Uterus (tissue), 4 donors: ENCODE data around the gene DNAH1. TPM values are rescaled to one million over a fixed set of nuclear protein-coding genes. Genes with fewer than 3 reads are reported as not detected.

Source experiments
- DNase-seq, 2 donors: peaks; one replicate each; pipeline ENCODE4 v3.0.0-alpha.2; 2019 to 2020
- H3K27ac ChIP-seq, 2 donors: fragments of 200-600 bp; sonication (generic); 1 replicate in 1 of 2; 2 replicates in 1 of 2; pipeline ENCODE4 v1.5.1; 2016 to 2018
- H3K27me3 ChIP-seq, 2 donors: fragments of 200-600 bp; sonication (generic); one replicate each; pipeline ENCODE4 v1.5.1; 2018 to 2019; ENCODE audit warnings: control low read depth in 1 of 2
- H3K36me3 ChIP-seq, 2 donors: fragments of 200-600 bp; sonication (generic); one replicate each; pipeline ENCODE4 v1.5.1; 2019; ENCODE audit warnings: control low read depth in 1 of 2
- H3K4me1 ChIP-seq, 2 donors: fragments of 200-600 bp; sonication (generic); one replicate each; pipeline ENCODE4 v1.5.1; 2018 to 2019; ENCODE audit warnings: control low read depth in 1 of 2
- H3K4me3 ChIP-seq, 2 donors: fragments of 200-600 bp; sonication (generic); 1 replicate in 1 of 2; 2 replicates in 1 of 2; pipeline ENCODE4 v1.5.1; 2018 to 2019; ENCODE audit warnings: mild to moderate bottlenecking in 1 of 2
- H3K9me3 ChIP-seq, 2 donors: fragments of 200-600 bp; sonication (generic); one replicate each; pipeline ENCODE4 v1.5.1; 2019; ENCODE audit warnings: control low read depth in 1 of 2
- POLR2A ChIP-seq, 2 donors: fragments of 450-650 bp; IDR thresholded peaks; one replicate each; pipeline ENCODE4 v1.6.1; 2016; ENCODE audit warnings: antibody characterized with exemption in 2 of 2, mild to moderate bottlenecking in 1 of 2, moderate library complexity in 1 of 2
- intact Hi-C: fragments of 100-400 bp; cut with DNase I; formaldehyde crosslinking; loops from one replicate; pipeline ENCODE4 v1.15.1; 2023; ENCODE audit warnings: low total_unique reads
- total RNA-seq, 4 donors: library from RNA; depleted of rRNA in 3 of 4; stranded (reverse); fragments of >200 nt in 3 of 4; gene quantifications; one replicate each; pipeline versions ENCODE4 v1.1.0 to v1.2.4, GENCODE V29; 2014 to 2023
- TF ChIP-seq, protein P1 (sequence below), 4 experiments: fragments of 200-600 bp in 2 of 4; fragments of 450-650 bp in 2 of 4; sonication (generic) in 2 of 4; IDR thresholded peaks; one replicate each; pipeline ENCODE4 v1.5.1; 2016 to 2019; ENCODE audit warnings: antibody characterized with exemption in 4 of 4, mild to moderate bottlenecking in 2 of 4, moderate library complexity in 1 of 4
- donor health status: DM: yes; HTN: yes; CAD: no.

Gene DNAH1
- total RNA-seq, 4 donors from 2014 or later, result 5.1 to 46.2 (median 11.0) TPM

DNA sequence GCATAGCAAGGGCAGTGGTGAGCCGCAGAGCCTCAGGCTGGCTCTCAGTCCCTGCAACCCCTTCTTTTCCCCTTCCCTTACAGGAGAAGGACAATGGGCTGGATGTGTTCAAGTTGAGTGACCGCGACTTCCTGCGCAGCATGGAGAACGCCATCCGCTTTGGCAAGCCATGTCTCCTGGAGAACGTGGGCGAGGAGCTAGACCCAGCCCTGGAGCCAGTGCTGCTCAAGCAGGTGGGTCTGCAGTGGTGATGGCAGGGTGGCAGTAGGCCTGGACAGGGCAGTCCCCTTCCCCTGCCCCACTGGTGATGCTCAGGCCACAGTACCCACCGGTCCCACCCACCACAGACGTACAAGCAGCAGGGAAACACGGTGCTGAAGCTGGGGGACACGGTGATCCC lies 75.0 kb downstream of the DNAH1 start:
- no peak for DNase-seq
- H3K27me3 ChIP-seq, result no peaks in the 10 kb centered on the region
- no peaks in the 10 kb centered on the region for H3K4me1 ChIP-seq
- H3K36me3 ChIP-seq, result no peaks in the 10 kb centered on the region
- intact Hi-C loops, result no loop called here
- H3K4me3 ChIP-seq, result no peak overlapping the region
- no peaks in the 10 kb centered on the region for H3K9me3 ChIP-seq
- TF ChIP-seq POLR2A (IDR thresholded peaks at IDR 0.05), result no peak
- TF ChIP-seq, protein P1, sequence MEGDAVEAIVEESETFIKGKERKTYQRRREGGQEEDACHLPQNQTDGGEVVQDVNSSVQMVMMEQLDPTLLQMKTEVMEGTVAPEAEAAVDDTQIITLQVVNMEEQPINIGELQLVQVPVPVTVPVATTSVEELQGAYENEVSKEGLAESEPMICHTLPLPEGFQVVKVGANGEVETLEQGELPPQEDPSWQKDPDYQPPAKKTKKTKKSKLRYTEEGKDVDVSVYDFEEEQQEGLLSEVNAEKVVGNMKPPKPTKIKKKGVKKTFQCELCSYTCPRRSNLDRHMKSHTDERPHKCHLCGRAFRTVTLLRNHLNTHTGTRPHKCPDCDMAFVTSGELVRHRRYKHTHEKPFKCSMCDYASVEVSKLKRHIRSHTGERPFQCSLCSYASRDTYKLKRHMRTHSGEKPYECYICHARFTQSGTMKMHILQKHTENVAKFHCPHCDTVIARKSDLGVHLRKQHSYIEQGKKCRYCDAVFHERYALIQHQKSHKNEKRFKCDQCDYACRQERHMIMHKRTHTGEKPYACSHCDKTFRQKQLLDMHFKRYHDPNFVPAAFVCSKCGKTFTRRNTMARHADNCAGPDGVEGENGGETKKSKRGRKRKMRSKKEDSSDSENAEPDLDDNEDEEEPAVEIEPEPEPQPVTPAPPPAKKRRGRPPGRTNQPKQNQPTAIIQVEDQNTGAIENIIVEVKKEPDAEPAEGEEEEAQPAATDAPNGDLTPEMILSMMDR (IDR thresholded peaks at IDR 0.05), result no peak
- H3K27ac ChIP-seq, result no peak overlapping the region

DNA sequence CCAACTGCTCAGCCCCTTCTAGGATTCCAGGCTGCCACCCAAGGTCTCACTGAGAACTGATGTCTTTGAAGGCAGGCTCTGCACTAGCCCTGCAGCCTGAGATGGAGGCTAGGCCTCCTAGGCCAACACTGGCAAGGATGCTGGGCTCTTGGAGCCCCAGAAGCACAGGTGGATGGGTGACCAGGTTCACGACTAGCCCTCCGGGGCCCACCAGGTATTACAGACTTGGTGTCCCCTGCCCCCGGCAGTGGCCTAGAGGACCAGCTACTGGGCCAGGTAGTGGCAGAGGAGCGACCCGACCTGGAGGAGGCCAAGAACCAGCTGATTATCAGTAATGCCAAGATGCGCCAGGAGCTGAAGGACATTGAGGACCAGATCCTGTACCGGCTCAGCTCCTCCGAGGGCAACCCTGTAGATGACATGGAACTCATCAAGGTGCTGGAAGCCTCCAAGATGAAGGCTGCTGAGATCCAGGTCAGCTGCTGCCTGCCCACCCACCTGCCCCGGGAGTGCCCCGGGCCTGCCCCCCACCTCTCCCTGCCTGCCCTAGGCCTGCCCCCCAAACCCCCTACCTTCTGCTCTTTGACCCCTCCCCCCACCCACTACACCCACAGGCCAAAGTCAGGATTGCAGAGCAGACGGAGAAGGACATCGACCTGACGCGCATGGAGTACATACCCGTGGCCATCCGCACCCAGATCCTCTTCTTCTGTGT lies 76.3 kb downstream of the DNAH1 start:
- intact Hi-C loops, result no loop called here
- H3K27ac ChIP-seq, result no peak overlapping the region
- H3K27me3 ChIP-seq, result no peaks in the 10 kb centered on the region
- TF ChIP-seq, protein P1 (IDR thresholded peaks at IDR 0.05), result no peak
- no peak for TF ChIP-seq POLR2A (IDR thresholded peaks at IDR 0.05)
- H3K36me3 ChIP-seq, result no peaks in the 10 kb centered on the region
- H3K4me1 ChIP-seq, result no peaks in the 10 kb centered on the region
- no peak overlapping the region for H3K4me3 ChIP-seq
- no peaks in the 10 kb centered on the region for H3K9me3 ChIP-seq
- DNase-seq, result no peak

DNA sequence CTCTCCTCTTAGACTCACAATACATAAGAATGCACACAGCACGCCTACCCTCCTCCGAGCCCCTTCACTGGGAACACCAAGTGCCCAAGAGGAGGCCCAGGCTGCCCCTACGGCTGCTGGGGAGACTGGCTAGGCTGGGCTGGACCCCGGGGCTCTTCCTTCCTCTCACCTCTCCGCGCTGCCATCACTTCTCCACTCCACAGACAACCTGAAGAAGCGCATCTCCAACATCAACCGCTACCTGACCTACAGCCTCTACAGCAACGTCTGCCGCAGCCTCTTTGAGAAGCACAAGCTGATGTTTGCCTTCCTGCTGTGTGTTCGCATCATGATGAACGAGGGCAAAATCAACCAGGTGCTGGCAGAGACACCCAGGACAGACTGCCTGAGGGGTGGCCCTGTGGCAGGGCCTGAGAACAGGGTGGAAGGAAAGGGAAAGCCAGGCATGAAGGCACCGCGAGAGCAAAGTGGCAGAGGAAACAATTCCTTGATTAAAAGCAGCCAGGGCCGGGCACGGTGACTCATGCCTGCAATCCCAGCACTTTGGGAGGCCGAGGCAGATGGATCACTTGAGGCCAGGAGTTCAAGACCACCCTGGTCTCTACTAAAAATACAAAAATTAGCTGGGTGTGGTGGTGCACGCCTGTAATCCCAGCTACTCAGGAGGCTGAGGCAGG lies 77.2 kb downstream of the DNAH1 start:
- no peaks in the 10 kb centered on the region for H3K9me3 ChIP-seq
- intact Hi-C loops, result no loop called here
- no peaks in the 10 kb centered on the region for H3K36me3 ChIP-seq
- no peaks in the 10 kb centered on the region for H3K4me1 ChIP-seq
- no peak overlapping the region for H3K27ac ChIP-seq
- no peak for DNase-seq
- no peaks in the 10 kb centered on the region for H3K27me3 ChIP-seq
- H3K4me3 ChIP-seq, result no peak overlapping the region
- TF ChIP-seq, protein P1 (IDR thresholded peaks at IDR 0.05), result no peak
- TF ChIP-seq POLR2A (IDR thresholded peaks at IDR 0.05), result no peak

DNA sequence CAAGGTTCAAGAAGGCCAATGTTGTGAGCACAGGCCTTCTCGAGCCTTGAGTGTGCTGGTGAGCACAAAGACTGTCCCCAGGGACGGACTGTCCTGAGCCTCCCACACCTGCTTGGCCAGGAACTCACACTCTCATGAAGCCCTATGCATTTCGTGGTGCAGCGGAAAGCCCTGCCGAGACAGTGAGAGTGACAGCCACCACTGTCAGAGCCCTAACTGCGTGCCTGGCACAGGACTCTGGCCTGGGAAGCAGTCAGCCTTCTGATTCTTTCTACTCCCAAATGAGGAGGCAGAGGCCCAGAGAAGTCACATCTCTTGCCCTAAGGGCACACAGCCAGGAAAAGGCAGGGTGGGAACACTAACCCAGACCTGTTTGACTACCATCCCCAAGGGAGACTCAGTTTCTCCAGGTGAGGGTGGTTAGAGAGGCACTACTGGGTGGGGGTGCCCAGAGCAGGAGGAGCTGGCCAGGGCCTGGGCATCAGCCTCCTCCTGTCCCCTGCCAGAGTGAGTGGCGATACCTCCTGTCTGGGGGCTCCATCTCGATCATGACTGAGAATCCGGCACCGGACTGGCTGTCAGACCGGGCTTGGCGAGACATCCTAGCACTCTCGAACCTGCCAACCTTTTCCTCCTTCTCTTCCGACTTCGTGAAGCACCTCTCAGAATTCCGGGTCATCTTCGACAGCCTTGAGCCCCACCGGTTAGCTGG lies 78.0 kb downstream of the DNAH1 start:
- no peak overlapping the region for H3K27ac ChIP-seq
- no peaks in the 10 kb centered on the region for H3K27me3 ChIP-seq
- no peak overlapping the region for H3K4me3 ChIP-seq
- H3K36me3 ChIP-seq, result no peaks in the 10 kb centered on the region
- intact Hi-C loops, result no loop called here
- DNase-seq, result no peak
- H3K4me1 ChIP-seq, result no peaks in the 10 kb centered on the region
- no peak for TF ChIP-seq POLR2A (IDR thresholded peaks at IDR 0.05)
- TF ChIP-seq, protein P1 (IDR thresholded peaks at IDR 0.05), result no peak
- H3K9me3 ChIP-seq, result no peaks in the 10 kb centered on the region
